A375 (cell line): Measurements from ENCODE around the gene FOXD2. TPM values are rescaled to one million over a fixed set of nuclear protein-coding genes. Genes with fewer than 3 reads are reported as not detected.

Experiments used
- total RNA-seq: library from RNA; depleted of rRNA; stranded (reverse); fragments of >200 nt; shearing (Covaris generic); gene quantifications from 2 replicates; pipeline ENCODE4 v1.2.3, GENCODE V29; 2014; rRNA removed

FOXD2 gene
- total RNA-seq, result 1.7 and 3.0 TPM in 2 replicates

GRCh38 chr1:47437447-47438164 lies at the start of gene FOXD2:
Gene FOXD2 (plus strand): TSS chr1:47438044. CDS start chr1:47438136, 92 bp downstream.

GRCh38 chr1:47415728-47416318 lies 22.0 kb upstream of the FOXD2 start, which contains the start of gene FOXE3:
Gene FOXE3 (plus strand): TSS chr1:47416285. CDS start chr1:47416316, 31 bp downstream.

Other genes starting within 250 kb of the FOXD2 start
- gene PDZK1IP1, start 248.0 kb upstream of the FOXD2 start, total RNA-seq, result not detected in 2 replicates
- 0.04 and 0.05 TPM in 2 replicates for gene TAL1, start 205.8 kb upstream of the FOXD2 start, total RNA-seq
- 19.9 TPM in 2 replicates for gene STIL, start 123.9 kb upstream of the FOXD2 start, total RNA-seq
- 70.5 and 75.9 TPM in 2 replicates for gene CMPK1, start 104.3 kb upstream of the FOXD2 start, total RNA-seq
- not detected in 2 replicates for gene FOXE3, start 21.8 kb upstream of the FOXD2 start, total RNA-seq